GM19328 (cell line): ENCODE data around the gene FREM2.

Experiments
- ATAC-seq: cut with Tn5 transposase; IDR thresholded peaks from one replicate; pipeline ENCODE4 v1.9.1; 2021; ENCODE audit warnings: mild to moderate bottlenecking, moderate library complexity; ENCODE audit not compliant: unreplicated experiment

Gene FREM2

DNA sequence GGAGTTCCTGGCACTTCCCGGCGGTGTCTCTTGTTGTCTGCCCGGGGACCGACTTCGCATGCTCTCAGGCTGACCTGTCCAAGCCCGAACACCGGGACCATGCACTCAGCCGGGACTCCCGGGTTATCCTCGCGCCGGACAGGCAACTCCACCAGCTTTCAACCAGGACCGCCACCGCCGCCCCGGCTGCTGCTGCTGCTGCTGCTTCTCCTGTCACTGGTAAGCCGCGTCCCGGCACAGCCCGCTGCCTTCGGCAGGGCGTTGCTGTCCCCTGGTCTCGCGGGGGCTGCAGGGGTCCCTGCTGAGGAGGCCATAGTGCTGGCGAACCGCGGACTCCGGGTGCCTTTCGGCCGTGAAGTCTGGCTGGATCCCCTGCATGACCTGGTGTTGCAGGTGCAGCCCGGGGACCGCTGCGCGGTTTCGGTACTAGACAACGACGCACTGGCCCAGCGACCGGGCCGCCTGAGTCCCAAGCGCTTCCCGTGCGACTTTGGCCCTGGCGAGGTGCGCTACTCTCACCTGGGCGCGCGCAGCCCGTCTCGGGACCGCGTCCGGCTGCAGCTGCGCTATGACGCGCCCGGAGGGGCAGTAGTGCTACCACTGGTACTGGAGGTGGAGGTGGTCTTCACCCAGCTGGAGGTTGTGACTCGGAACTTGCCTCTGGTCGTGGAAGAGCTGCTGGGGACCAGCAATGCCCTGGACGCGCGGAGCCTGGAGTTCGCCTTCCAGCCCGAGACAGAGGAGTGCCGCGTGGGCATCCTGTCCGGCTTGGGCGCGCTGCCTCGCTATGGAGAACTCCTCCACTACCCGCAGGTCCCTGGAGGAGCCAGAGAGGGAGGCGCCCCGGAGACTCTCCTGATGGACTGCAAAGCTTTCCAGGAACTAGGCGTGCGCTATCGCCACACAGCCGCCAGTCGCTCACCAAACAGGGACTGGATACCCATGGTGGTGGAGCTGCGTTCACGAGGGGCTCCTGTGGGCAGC, 661 bp downstream of the FREM2 start:
- ATAC-seq = no peak

DNA sequence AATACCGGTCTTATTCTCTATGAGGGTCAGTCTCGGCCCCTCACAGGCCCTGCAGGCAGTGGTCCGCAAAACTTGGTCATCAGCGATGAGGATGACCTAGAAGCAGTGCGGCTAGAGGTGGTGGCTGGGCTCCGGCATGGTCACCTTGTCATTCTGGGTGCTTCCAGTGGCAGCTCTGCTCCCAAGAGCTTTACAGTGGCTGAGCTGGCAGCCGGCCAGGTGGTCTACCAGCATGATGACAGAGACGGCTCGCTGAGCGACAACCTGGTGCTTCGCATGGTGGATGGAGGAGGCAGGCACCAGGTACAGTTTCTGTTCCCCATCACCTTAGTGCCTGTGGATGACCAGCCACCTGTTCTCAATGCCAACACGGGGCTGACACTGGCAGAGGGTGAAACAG, 1.8 kb downstream of the FREM2 start:
- no peak for ATAC-seq

DNA sequence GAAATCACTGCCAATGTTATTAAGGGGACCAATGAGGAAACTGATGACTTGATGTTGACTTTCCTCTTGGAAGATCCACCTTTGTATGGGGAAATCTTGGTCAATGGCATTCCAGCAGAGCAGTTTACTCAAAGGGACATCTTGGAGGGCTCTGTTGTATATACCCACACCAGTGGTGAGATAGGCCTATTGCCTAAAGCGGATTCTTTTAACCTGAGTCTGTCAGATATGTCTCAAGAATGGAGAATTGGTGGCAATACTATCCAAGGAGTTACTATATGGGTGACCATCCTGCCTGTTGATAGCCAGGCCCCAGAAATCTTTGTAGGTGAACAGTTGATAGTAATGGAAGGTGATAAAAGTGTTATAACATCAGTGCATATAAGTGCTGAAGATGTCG, 3.4 kb downstream of the FREM2 start:
- ATAC-seq = no peak

DNA sequence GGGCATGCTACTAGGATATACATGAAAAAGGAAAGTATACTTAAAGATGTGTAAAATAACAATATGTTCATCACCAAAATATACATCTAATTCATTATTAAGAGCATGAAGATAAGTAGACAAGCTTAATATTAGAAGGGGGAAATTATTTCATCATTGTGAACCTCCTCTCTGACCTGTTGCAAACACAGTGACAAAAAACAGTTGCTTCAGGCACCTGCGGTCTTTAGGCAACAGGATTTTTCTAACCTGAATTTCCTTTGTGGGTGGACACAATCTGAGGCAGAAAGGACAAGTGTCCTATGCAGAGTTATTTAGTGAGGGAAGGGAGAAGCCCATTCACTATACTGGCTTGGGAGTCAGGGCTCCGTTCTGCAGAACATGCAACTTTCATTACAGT, 6.3 kb downstream of the FREM2 start:
- no peak for ATAC-seq

DNA sequence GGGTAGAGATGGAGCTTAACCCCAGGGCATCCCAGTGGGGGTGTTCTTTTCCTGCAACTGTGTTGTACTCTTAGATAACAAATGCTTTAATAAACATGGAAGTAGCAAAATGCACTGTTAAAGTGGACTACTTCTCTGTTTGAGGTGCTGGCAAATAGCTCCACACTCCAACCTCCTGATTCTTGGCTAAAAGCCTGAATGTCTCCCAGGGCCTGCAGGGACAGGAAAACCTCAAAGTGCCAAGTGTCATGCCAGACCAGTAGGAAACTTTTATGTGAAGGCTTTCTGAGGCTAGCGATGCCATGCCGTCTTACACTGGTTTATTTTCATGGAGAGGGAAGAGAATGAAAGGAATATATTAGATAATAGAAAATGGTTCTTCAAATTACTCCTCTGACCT, 6.8 kb downstream of the FREM2 start:
- no peak for ATAC-seq

DNA sequence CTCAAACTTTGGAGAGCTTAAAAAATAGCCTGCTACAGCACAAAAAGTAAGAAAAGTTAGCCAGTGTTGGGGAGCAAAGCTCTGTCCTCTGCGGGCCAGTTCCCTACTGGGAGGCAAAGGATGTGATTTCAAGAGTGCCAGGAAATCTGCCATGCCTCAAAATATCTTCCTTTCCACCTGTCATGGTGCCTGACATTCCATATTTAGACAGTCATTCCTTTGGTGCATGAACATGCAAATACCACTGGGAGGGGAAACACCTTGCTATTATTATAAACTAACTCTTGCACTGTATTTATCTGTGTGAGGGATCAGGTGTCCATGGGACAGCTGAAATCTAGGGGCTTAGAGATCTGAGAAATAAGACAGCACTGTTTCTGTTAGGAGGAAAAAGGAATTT, 10.3 kb downstream of the FREM2 start:
- ATAC-seq = no peak

DNA sequence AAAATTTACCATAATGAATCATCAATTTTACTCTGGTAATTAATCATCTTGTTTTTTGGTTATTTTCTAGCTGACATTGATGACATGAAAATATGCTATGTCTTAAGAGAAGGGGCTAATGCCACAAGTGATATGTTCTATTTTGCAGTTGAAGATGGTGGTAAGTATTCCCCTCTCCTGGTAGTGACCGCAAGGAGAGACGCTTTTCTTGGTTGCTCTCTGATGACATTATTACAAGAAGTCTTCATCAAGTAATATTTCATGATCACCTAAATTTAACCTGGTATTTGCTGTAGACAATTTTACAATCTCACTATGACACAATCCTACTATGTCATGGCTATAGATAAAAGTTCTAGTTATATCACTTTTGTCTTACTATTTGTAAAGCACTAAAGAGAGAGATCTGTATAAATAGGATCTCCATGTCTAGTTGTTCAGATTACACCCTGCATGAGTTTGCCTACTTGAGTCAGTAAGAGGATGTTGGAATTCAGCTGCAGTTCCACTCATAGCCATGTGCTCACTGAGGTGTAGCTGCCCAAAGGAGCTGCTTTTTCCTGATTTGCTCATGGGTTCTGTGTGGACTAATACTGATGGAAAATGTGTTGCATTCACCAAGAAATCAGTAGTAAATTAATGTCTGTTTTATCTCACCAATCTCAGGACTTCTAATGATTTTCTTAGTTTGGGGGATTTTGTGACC, 10.9 kb downstream of the FREM2 start:
- ATAC-seq = no peak

DNA sequence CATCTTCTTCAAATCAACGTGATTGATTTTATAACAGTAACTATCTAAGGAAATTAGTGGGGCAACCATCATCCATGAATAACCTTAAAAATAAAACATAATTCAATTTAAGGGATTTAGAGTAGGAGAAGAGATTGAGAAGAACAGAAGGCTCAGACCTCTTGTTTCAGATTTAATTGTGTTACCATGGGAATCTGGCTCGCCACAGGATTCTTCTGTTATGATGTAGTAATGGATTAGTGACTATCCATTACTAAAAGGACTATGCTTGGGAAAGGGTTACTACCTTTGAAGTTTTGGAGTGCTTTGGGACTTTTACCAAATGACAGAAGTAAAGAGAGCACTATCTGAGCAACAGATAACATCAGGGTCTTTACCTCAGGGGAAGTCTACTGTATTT, 13.2 kb downstream of the FREM2 start:
- ATAC-seq = no peak

DNA sequence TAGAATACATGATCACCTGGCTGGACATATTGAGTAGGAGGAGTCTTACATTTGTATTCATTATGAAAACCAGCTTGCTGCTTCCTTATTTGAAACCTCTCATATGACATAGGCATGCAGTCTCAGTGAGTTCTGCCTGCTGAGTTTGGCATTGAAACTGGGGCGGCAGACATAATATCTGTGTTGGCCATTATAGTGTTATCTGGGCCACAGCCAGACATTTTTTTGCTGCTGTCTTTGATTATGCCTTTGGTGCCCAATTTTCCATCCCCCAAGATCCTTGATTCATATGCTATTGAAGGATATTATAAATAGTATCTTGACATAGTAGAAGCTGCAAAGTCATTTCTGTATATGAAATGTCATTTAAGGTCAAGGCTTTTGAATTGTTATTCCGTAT, 15.8 kb downstream of the FREM2 start:
- ATAC-seq = no peak

DNA sequence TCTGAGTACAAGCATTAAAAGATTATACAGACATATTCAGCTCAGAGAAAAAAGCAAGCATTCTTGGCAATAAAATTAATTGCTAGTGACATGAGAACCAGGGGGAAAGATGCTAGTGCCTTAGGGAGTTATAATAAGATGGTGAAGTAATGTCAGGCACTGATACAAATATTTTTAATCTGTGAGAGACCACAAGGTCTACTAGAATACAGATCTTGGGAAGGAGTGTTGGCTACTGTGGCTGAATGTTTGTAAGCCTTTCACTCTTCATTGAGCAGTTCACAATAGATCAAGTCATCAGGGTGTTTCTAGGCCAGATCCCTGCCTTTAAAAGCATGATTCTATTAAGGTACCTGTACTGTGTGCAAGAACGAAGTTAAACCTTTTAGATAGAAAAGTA, 16.4 kb downstream of the FREM2 start:
- no peak for ATAC-seq

DNA sequence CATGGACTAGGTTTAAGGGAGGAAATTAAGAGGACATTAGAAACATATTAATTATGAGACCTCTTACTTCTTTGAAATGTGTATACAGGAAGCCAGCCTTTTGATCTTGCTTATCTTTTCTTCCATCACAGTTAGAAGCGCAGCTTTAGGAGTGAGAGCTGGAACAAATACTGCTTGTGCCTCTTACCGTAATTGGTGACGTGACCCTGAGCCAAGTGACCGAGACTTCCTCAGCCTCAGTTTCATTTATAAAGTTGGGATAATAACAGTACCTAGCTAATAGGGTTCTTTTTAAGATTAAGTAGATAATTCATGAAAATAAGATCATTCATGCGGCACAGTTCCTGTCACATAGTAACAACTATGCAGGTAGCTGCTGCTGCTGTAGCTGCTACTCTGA, 18.5 kb downstream of the FREM2 start:
- no peak for ATAC-seq

DNA sequence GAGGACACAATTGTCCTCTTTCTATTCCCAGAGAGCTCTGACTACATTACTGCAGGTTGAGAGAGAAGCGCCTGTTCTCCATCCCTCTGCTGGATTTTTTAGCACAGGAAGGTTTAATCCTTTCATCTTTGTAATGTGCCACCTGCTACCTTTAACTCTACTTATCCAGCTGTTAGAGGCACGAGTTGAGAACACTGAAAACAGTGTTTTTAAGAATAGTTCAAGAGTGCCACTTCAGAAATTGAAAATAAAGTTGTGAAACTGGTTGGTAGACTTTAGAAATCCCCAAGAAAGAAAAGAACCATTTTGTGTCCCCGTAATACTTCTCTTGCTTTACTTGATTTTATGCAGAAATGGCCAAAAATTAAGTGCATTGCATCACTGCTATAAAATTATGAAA, 20.6 kb downstream of the FREM2 start:
- ATAC-seq = no peak

DNA sequence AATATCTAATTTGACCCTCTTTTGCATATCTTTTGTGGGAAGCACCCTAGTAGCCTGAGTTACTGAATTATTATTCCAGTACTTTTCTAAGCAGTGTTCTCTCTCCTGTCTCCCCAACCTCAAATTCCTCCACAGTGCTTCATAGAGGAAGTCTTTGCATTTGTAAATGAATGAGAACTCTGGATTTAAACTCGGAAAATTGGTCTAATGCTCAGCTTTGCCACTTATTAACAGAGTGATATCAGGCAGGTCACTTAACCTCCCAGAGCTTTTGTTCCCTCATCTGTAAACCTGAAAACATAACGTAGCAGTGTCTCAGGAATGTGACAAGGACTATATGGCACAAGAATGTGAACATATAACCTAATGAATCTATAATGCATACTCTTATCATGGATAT, 26.2 kb downstream of the FREM2 start:
- no peak for ATAC-seq

DNA sequence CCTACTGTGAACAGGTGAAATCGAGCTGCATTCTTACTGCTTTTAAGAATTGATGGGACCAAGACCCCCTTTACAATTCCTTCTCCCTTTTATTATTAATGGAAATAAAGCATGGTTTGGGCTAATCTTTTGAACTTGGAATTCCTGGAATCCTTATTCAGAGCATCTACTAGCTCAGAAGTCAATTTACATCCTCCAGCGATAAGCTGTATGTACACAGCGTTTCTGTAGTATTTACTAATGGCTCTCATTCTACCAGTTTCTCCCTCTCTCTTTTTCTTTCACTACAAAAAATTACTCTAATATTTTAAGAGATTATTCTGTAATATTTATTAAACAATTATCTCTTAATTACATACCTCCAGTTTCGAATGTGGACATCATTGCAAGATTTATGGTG, 31.5 kb downstream of the FREM2 start:
- no peak for ATAC-seq

DNA sequence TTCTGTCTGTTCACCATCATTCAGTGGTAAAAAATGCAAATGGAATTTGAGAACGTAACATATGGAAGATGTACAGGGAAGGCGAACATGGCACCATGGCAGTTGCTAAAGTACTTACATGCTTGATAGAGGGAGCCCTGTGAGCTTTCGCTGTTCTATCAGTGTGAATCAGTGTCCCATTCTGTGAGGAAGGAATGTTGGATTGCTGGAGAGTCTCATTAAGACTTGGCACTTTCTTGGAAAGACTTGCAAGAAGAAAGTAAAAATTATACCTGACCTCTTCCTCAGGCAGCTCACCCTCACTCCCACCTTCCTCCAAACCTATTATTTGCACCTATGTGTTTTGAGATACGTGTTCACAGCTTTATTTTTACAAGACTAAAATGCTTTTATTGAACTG, 43.5 kb downstream of the FREM2 start:
- ATAC-seq = no peak

DNA sequence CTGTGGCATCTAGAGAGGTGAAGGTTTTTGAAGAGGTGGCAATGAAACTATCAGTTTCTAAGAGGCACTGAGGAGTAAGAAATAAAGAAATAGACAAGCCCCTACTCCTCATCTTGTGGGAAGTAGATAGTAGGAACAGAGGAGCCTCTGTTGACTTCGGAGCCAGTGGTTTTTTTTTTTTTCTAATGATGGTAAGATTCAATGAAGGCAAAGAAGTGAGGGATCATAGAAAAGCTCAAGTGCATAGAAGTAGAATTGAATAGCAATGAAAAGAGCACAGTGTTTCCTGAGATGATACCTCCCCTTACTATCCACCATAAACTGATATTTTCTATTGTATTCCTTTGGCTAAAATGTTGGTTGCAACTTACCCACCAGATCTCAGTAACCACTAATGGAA, 46.3 kb downstream of the FREM2 start:
- no peak for ATAC-seq

DNA sequence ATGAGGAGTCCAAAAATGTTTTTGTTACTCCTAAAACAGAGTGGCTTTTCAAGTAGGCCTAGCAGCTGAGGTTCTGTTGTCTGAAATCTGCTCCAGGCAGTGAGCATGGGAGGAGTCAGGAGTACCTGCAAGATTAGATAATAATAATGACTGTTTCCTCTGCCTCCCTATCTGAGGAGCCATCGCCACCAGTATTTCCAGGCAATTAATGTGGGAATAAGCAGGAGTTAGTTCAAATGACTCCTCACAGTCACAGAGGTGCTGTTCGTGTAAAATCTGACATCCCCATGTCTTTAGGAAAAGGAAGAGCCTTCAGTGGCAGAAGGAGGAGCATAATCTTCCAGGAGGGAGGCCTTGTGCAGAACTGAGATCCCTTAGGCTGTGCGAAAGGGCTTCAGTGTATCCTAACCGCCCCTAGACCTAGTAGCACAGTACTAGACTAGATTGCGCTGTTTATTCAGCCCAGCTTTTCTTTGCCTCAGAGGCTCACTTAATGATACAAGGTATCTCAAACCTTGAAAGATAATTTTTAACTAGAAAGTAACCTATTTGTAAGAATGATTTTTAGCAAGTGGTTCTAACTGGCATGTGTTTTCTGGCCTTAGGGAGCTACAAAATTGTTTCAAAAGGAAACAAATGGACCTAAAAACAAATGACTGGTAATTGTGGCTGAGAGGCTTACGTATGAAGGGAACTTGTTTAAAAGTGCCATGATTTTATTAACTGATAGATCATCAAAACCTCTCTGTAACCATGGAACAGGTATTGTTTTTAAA, 49.0 kb downstream of the FREM2 start:
- ATAC-seq = no peak

DNA sequence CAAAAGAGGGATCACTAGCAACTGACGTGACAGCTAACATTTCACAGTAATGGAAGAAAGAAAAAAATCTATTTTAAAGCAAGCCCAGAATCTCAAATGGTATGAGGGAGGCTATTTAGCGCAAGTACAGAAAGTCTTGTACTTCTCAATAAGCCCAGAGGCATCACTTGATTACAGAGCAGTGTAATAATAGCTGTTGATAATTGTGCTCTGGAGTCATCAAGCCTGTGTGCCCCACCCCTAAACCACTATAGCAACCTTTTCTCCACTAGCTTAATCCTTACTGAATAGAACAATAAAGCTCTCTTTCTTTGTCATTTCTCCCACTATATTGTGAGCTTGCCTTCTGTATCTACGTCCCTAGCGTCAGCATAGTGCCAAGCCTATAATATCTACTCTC, 56.6 kb downstream of the FREM2 start:
- no peak for ATAC-seq

DNA sequence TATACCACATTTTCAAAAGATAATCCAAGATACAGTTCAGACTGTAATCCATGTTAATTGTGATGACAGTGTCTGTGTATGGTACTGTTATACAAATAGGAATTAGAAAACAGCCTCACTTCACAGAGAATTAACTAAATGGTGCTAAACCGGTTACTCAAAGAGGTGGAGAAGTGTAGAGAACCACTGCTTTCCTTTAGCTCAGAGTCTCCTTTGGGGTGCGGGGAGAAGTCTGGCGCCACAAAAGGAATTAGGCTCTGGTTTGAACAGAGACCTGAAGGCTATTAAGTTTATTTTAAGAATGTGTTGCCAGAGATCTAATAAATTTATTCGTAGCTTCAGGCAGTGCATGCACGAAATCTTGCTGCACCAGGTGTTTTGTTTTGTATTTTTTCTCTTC, 65.8 kb downstream of the FREM2 start:
- no peak for ATAC-seq

DNA sequence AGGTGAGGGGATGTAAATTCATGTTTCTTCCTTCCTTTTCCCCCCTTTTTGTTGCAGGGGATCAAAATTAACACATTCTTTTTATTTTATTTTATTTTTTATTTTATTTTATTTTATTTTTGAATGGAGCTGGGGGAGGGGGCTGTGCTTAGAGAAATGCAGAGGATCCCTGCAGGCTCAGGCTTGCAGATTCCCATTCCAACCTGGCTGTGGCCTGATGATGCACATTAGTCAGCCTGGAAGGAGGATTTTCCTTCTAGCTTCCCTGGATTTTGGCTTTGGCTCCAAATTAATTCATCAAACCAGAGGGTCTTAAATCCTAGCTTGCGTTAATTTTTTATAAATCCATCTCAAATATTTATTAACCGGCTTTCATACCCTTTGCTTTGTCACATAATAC, 67.0 kb downstream of the FREM2 start:
- ATAC-seq = no peak

DNA sequence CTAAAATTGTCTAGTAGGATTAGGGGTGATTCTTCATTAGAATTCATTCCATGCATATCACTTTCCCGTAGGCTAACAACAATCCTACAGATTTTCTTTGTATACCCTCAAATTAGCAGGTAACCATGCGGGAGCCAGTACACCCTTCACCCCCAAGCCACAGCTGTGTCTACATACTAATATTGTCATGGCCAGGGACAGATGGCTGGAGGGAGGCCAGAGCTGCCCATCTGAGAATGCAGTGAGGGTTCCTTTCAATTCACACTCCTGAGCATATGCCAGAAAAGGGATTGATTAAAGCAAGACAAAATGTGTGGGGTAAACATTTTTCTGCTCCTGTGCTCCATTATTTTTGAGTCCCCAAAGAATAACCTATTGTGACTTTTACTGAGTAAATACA, 68.9 kb downstream of the FREM2 start:
- ATAC-seq = no peak

DNA sequence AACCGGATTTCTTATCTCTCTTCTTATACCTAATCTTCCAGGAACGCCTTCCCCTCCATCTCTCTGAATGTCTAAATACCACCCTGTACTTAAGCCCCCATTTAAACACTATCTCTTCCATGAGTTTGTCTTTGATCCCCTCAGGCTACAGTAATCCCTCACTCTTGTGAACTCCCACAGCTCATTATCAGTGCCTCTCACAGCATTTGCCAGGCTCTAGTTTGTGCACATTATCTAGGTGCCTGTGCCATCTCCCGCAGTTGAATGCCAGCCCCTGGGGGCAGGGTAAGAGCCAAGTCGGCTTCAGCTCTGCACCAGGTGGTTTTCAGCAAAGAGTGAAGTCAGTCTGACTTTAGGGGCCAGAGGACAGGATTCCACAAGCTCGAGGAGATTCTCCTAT, 71.4 kb downstream of the FREM2 start:
- ATAC-seq = no peak
